Liver (tissue), 9 donors: ENCODE data around the gene FAM136A. TPM values are rescaled to one million over a fixed set of nuclear protein-coding genes. Genes with fewer than 3 reads are reported as not detected.

ENCODE experiments used
- DNase-seq: peaks from one replicate; pipeline ENCODE4 v3.0.0-alpha.2; 2017; ENCODE audit warnings: low spot score
- H3K27ac ChIP-seq, 2 donors: one replicate each; pipeline ENCODE4 v1.7.0; 2013; ENCODE audit warnings: inconsistent platforms in 2 of 2, low read length in 2 of 2, control low read depth in 1 of 2, low read depth in 1 of 2, mild to moderate bottlenecking in 1 of 2
- H3K27me3 ChIP-seq, 4 donors: one replicate each; pipeline versions ENCODE4 v1.6.1 to v1.7.0; 2013; ENCODE audit warnings: low read length in 3 of 4, inconsistent platforms in 1 of 4, mild to moderate bottlenecking in 1 of 4, moderate library complexity in 1 of 4; ENCODE audit not compliant: control insufficient read depth in 4 of 4, insufficient read depth in 4 of 4
- H3K36me3 ChIP-seq, 4 donors: one replicate each; pipeline versions ENCODE4 v1.6.1 to v1.7.0; 2013; ENCODE audit warnings: low read length in 3 of 4, mild to moderate bottlenecking in 3 of 4, low read depth in 1 of 4, moderate library complexity in 1 of 4; ENCODE audit not compliant: control insufficient read depth in 4 of 4, insufficient read depth in 3 of 4
- H3K4me1 ChIP-seq, 4 donors: one replicate each; pipeline versions ENCODE4 v1.6.1 to v1.7.0; 2013; ENCODE audit warnings: low read length in 3 of 4, mild to moderate bottlenecking in 3 of 4, moderate library complexity in 1 of 4; ENCODE audit not compliant: control insufficient read depth in 4 of 4, insufficient read depth in 4 of 4
- H3K4me3 ChIP-seq, 3 donors: one replicate each; pipeline versions ENCODE4 v1.6.1 to v1.7.0; 2013; ENCODE audit warnings: low read length in 3 of 3, control low read depth in 1 of 3, low read depth in 1 of 3, mild to moderate bottlenecking in 1 of 3
- H3K9ac ChIP-seq, 2 donors: one replicate each; pipeline ENCODE4 v1.7.0; 2013; ENCODE audit warnings: low read length in 2 of 2, mild to moderate bottlenecking in 2 of 2, moderate library complexity in 2 of 2, control low read depth in 1 of 2, low read depth in 1 of 2
- H3K9me3 ChIP-seq, 4 donors: one replicate each; pipeline versions ENCODE4 v1.6.1 to v1.7.0; 2013; ENCODE audit warnings: low read length in 3 of 4; ENCODE audit not compliant: control insufficient read depth in 4 of 4
- CTCF ChIP-seq: fragments of 150-350 bp; IDR thresholded peaks from 2 replicates; pipeline ENCODE4 v1.5.1; 2017; ENCODE audit warnings: improper control_type of control experiment, low read depth, low read length; ENCODE audit not compliant: missing input control
- EGR1 ChIP-seq, 2 donors: IDR thresholded peaks; 2 replicates each; pipeline ENCODE4 v1.6.1; 2016 to 2018; ENCODE audit warnings: antibody characterized with exemption in 2 of 2, low read depth in 2 of 2
- FOXA1 ChIP-seq: IDR thresholded peaks from 2 replicates; pipeline ENCODE4 v1.6.1; 2016; ENCODE audit warnings: antibody characterized with exemption
- GABPA ChIP-seq, 2 donors: IDR thresholded peaks in 1 of 2; conservative IDR thresholded peaks in 1 of 2; 2 replicates each; pipeline ENCODE4 v1.6.1; 2016; ENCODE audit warnings: antibody characterized with exemption in 2 of 2, mild to moderate bottlenecking in 1 of 2, moderate library complexity in 1 of 2
- HNF4A ChIP-seq, 2 donors: conservative IDR thresholded peaks; 2 replicates each; pipeline ENCODE4 v1.6.1; 2016; ENCODE audit warnings: antibody characterized with exemption in 2 of 2, mild to moderate bottlenecking in 2 of 2
- HNF4G ChIP-seq: IDR thresholded peaks from 2 replicates; pipeline ENCODE4 v1.6.1; 2016; ENCODE audit warnings: antibody characterized with exemption
- JUND ChIP-seq, 2 donors: IDR thresholded peaks; 2 replicates each; pipeline ENCODE4 v1.6.1; 2016; ENCODE audit warnings: antibody characterized with exemption in 2 of 2
- RAD21 ChIP-seq, 2 donors: IDR thresholded peaks; 2 replicates each; pipeline ENCODE4 v1.6.1; 2016; ENCODE audit warnings: antibody characterized with exemption in 2 of 2, mild to moderate bottlenecking in 2 of 2
- RXRA ChIP-seq, 2 donors: IDR thresholded peaks; 2 replicates each; pipeline ENCODE4 v1.6.1; 2017 to 2018; ENCODE audit warnings: antibody characterized with exemption in 2 of 2, mild to moderate bottlenecking in 1 of 2
- SP1 ChIP-seq: IDR thresholded peaks from 2 replicates; pipeline ENCODE4 v1.6.1; 2018; ENCODE audit warnings: antibody characterized with exemption, mild to moderate bottlenecking
- TAF1 ChIP-seq: conservative IDR thresholded peaks from 2 replicates; pipeline ENCODE4 v1.6.1; 2016; ENCODE audit warnings: antibody characterized with exemption, mild to moderate bottlenecking
- YY1 ChIP-seq: IDR thresholded peaks from 2 replicates; pipeline ENCODE4 v1.6.1; 2016; ENCODE audit warnings: antibody characterized with exemption, mild to moderate bottlenecking
- ZBTB33 ChIP-seq: IDR thresholded peaks from 2 replicates; pipeline ENCODE4 v1.6.1; 2016; ENCODE audit warnings: antibody characterized with exemption
- WGBS: extraction: QIAGEN DNeasy Blood & Tissue Kit; methylation state at CpG from one replicate; pipeline ENCODE4 v1.1.7; 2013; 5-methylcytosine and 5-hydroxymethylcytosine counted together
- polyA plus RNA-seq, 2 donors: library from polyadenylated mRNA; stranded (reverse) in 1 of 2; unstranded in 1 of 2; fragments of 200-250 nt in 1 of 2; fragments of >200 nt in 1 of 2; fragmentation: Nextera tagmentation in 1 of 2; extraction: Ambion mirVana in 1 of 2; gene quantifications; one replicate each; pipeline versions ENCODE4 v1.2.1 to v1.2.3, GENCODE V29; 2013 to 2015
- total RNA-seq, 2 donors: library from RNA; depleted of rRNA; stranded (reverse); fragments of >200 nt; gene quantifications; one replicate each; pipeline ENCODE4 v1.2.3, GENCODE V29; 2014
- TF ChIP-seq, protein P1 (sequence below): IDR thresholded peaks from 2 replicates; pipeline ENCODE4 v1.6.1; 2016; ENCODE audit warnings: antibody characterized with exemption, mild to moderate bottlenecking
- TF ChIP-seq, protein P2 (sequence below): IDR thresholded peaks from 2 replicates; pipeline ENCODE4 v1.6.1; 2016; ENCODE audit warnings: antibody characterized with exemption
- TF ChIP-seq, protein P3 (sequence below): IDR thresholded peaks from 2 replicates; pipeline ENCODE4 v1.6.1; 2016; ENCODE audit warnings: antibody characterized with exemption
- donor health status: healthy.
- donor health status: healthy.
- donor health status: healthy.
- donor health status: healthy.
- donor health status: healthy.

The FAM136A gene
- total and polyA plus RNA-seq, 4 donors = 20.9 to 35.8 (median 24.2) TPM

DNA sequence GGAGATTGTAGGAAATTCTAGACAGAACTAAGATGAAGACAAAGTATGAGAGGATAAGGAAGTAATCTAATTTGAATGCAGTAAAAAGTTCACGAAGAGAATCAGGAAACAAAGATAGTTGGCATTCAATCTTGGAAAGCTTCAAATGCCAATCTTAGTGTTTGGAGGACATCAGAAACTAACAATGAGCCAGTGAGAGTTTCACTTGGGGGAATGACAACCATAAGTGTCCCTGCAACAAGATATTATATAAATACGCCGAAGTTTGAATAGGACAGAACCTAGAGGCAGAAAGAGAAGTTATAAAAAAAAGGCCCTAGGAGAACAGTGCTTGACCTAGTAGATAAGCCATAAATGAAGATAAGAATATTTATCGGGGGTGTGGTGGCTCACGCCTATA lies 19.4 kb downstream of the FAM136A start:
- H3K4me3 ChIP-seq = no peak overlapping the region
- no peaks in the 10 kb centered on the region for H3K27me3 ChIP-seq
- 92% methylated on average over 5 of the region's 5 CpGs for WGBS
- no peaks in the 10 kb centered on the region for H3K9me3 ChIP-seq
- no peak overlapping the region for H3K9ac ChIP-seq
- H3K4me1 ChIP-seq = peaks cover 0 to 6% (median 0%) of the 10 kb centered on the region in 4 donors
- TF ChIP-seq, protein P1, sequence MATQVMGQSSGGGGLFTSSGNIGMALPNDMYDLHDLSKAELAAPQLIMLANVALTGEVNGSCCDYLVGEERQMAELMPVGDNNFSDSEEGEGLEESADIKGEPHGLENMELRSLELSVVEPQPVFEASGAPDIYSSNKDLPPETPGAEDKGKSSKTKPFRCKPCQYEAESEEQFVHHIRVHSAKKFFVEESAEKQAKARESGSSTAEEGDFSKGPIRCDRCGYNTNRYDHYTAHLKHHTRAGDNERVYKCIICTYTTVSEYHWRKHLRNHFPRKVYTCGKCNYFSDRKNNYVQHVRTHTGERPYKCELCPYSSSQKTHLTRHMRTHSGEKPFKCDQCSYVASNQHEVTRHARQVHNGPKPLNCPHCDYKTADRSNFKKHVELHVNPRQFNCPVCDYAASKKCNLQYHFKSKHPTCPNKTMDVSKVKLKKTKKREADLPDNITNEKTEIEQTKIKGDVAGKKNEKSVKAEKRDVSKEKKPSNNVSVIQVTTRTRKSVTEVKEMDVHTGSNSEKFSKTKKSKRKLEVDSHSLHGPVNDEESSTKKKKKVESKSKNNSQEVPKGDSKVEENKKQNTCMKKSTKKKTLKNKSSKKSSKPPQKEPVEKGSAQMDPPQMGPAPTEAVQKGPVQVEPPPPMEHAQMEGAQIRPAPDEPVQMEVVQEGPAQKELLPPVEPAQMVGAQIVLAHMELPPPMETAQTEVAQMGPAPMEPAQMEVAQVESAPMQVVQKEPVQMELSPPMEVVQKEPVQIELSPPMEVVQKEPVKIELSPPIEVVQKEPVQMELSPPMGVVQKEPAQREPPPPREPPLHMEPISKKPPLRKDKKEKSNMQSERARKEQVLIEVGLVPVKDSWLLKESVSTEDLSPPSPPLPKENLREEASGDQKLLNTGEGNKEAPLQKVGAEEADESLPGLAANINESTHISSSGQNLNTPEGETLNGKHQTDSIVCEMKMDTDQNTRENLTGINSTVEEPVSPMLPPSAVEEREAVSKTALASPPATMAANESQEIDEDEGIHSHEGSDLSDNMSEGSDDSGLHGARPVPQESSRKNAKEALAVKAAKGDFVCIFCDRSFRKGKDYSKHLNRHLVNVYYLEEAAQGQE = no peak
- no peak for TF ChIP-seq RXRA (IDR thresholded peaks at IDR 0.05)
- H3K27ac ChIP-seq = no peak overlapping the region
- H3K36me3 ChIP-seq = peaks cover 7 to 72% (median 50%) of the 10 kb centered on the region in 4 donors
- no peak for DNase-seq

DNA sequence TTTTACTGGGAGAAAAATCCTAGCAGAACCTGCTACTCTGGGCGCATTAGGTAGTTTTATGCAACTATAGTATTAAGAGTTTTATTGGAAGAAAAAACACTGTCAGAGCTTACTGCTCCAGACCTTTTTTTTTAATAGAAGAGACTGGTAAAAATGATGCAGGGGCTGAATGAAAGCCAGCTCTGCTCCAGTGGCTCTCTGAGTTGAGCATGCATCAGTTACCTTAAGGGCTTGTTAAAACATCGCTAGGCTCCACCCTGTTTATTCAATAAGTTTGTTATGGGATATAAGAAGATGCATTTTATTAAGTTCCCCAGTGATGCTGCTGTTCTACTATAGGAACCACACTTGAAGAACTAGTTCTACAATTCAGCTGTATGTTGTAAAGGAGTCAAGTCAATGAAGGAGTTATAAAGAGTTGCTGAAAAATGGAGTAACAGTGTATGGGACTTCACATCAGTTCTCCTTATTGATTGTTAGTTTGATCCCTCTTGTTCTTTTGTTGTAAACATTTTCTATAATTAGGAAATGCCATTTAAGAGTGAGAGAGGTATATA lies 21.5 kb downstream of the FAM136A start:
- Histone ChIP-seq H3K9me3 (no peaks in the 10 kb centered on the region), H3K27me3 (no peaks in the 10 kb centered on the region), H3K4me3 (no peak overlapping the region), H3K27ac (no peak overlapping the region), H3K9ac (no peak overlapping the region), H3K4me1 (peaks cover 0 to 6% (median 0%) of the 10 kb centered on the region in 4 donors), H3K36me3 (peaks cover 4 to 65% (median 45%) of the 10 kb centered on the region in 4 donors)
- TF ChIP-seq, protein P2, sequence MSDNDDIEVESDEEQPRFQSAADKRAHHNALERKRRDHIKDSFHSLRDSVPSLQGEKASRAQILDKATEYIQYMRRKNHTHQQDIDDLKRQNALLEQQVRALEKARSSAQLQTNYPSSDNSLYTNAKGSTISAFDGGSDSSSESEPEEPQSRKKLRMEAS = no peak
- TF ChIP-seq CTCF = no peak
- no peak for TF ChIP-seq SP1
- no peak for TF ChIP-seq HNF4A (conservative IDR thresholded peaks at IDR 0.05)
- no peak for TF ChIP-seq FOXA1
- TF ChIP-seq RAD21 (IDR thresholded peaks at IDR 0.05) = no peak
- TF ChIP-seq GABPA (IDR thresholded peaks at IDR 0.05 in 1 of 2, conservative IDR thresholded peaks at IDR 0.05 in 1 of 2) = no peak
- no peak for TF ChIP-seq YY1
- TF ChIP-seq ZBTB33 = no peak
- no peak for TF ChIP-seq RXRA (IDR thresholded peaks at IDR 0.05)
- TF ChIP-seq, protein P3, sequence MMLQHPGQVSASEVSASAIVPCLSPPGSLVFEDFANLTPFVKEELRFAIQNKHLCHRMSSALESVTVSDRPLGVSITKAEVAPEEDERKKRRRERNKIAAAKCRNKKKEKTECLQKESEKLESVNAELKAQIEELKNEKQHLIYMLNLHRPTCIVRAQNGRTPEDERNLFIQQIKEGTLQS = no peak
- no peak for TF ChIP-seq JUND (IDR thresholded peaks at IDR 0.05)
- TF ChIP-seq HNF4G = no peak
- TF ChIP-seq, protein P1 = no peak
- TF ChIP-seq TAF1 = no peak
- no peak for TF ChIP-seq EGR1 (IDR thresholded peaks at IDR 0.05; ENCODE audit: low read depth in 2 of 2)
- DNase-seq = no peak
- WGBS = 96% methylated on average over 2 of the region's 2 CpGs
